BLaER1 treated with 17β-estradiol and CSF1 and Interleukin-3, amounts not matched to agents 10 nM and 100 nM (cell line): ENCODE results near the gene CCL24.
A peak's percentile ranks its signal among the peaks of the same experiment; 100 is the strongest.
"Not testable (repeated sequence)": the region's sequence is repeated elsewhere in the genome, so short reads cannot be mapped to it uniquely, and the experiment has no call there.

Experiments used
- H3K27ac ChIP-seq, 11 experiments: shearing (Covaris generic); formaldehyde crosslinking; 2 replicates each; pipeline ENCODE4 v1.8.1; 2022
- H3K27me3 ChIP-seq, 11 experiments: shearing (Covaris generic); formaldehyde crosslinking; 2 replicates each; pipeline ENCODE4 v1.8.1; 2022
- H3K36me3 ChIP-seq, 11 experiments: shearing (Covaris generic); formaldehyde crosslinking; 2 replicates each; pipeline ENCODE4 v1.8.1; 2022
- H3K4me1 ChIP-seq, 10 experiments: shearing (Covaris generic); formaldehyde crosslinking; 2 replicates each; pipeline ENCODE4 v1.8.1; 2022
- H3K4me2 ChIP-seq, 11 experiments: shearing (Covaris generic); formaldehyde crosslinking; 2 replicates each; pipeline ENCODE4 v1.8.1; 2022
- H3K4me3 ChIP-seq, 10 experiments: shearing (Covaris generic); formaldehyde crosslinking; 2 replicates each; pipeline ENCODE4 v1.8.1; 2022
- H3K9ac ChIP-seq, 11 experiments: shearing (Covaris generic); formaldehyde crosslinking; 2 replicates each; pipeline ENCODE4 v1.8.1; 2022
- H3K9me3 ChIP-seq, 11 experiments: shearing (Covaris generic); formaldehyde crosslinking; replicated peaks in 1 of 11; 2 replicates each; pipeline ENCODE4 v1.8.1; 2022
- H4K20me1 ChIP-seq, 11 experiments: shearing (Covaris generic); formaldehyde crosslinking; 2 replicates each; pipeline ENCODE4 v1.8.1; 2022
- Cebpa-rat ChIP-seq, 11 experiments: shearing (Covaris generic); IDR thresholded peaks; 2 replicates each; pipeline ENCODE4 v1.8.1; 2022

Gene CCL24

GRCh38 chr7:75789361-75789924 is 24.2 kb downstream of the CCL24 start:
- H3K36me3 ChIP-seq, result no peaks in the 10 kb centered on the region
- H3K9ac ChIP-seq, result no peak overlapping the region
- no peaks in the 10 kb centered on the region for H3K9me3 ChIP-seq
- H4K20me1 ChIP-seq, result no peaks in the 10 kb centered on the region
- H3K27me3 ChIP-seq, result no peaks in the 10 kb centered on the region
- H3K4me1 ChIP-seq, result peaks cover 0 to 22% (median 7%) of the 10 kb centered on the region in 10 experiments; a peak in 14 of 20 replicates
- H3K27ac ChIP-seq, result no peak overlapping the region
- TF ChIP-seq Cebpa-rat (IDR thresholded peaks at IDR 0.05), result no peak
- no peak overlapping the region for H3K4me2 ChIP-seq
- no peak overlapping the region for H3K4me3 ChIP-seq

DNA sequence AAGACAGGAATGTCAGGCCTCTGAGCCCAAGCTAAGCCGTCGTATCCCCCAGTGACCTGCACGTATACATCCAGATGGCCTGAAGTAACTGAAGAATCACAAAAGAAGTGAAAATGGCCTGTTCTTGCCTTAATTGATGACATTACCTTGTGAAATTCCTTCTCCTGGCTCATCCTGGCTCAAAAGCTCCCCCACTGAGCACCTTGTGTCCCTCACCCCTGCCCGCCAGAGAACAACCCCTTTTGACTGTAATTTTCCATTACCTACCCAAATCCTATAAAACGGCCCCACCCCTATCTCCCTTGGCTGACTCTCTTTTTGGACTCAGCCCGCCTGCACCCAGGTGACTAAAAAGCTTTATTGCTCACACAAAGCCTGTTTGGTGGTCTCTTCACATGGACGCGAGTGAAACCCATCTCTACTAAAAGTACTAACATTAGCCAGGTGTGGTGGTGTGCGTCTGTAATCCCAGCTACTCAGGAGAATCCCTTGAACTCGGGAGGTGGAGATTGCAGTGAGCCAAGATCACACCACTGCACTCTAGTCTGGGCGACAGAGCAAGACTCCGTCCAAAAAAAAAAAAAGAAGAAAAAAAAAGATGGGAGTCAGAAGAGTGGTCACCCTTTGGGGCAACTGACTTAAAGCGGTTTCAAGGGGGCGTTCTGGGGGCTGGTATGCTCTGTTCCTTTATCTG is 25.3 kb downstream of the CCL24 start:
- H3K9ac ChIP-seq, result not testable (repeated sequence)

DNA sequence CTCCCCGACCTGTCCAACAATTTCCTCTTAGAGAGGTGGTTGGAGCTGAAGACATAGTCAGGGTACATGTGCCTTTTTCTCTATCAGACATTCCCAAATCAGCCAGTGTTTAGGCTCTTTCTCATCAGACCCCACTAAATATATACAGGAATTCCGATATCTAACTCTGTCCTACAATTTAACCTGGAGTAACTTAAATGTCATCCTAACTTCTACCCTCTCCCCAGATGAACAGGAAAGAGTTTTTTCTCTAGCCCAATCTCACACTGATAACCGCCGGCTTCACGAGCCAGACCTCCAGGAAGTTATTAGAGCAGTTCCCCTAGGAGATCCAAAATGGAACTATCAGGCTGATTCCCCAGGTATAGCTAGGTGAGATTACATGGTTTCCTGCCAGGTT is 30.5 kb downstream of the CCL24 start:
- not testable (repeated sequence) for H3K4me1 ChIP-seq, H3K4me3 ChIP-seq, H3K4me2 ChIP-seq, H3K36me3 ChIP-seq, H3K27me3 ChIP-seq, H4K20me1 ChIP-seq, H3K9ac ChIP-seq, H3K27ac ChIP-seq
- H3K9me3 ChIP-seq, result peaks cover 0 to 24% (median 11%) of the 10 kb centered on the region in 11 experiments; a peak in 16 of 22 replicates

More for the DNA sequence above, 25.3 kb downstream of the CCL24 start:
- not testable (repeated sequence) for H3K4me2 ChIP-seq, H3K4me3 ChIP-seq, H3K9me3 ChIP-seq, H3K27me3 ChIP-seq, H3K36me3 ChIP-seq, H3K27ac ChIP-seq, H4K20me1 ChIP-seq
- peaks cover 0 to 12% (median 0%) of the 10 kb centered on the region in 10 experiments; a peak in 7 of 20 replicates for H3K4me1 ChIP-seq

DNA sequence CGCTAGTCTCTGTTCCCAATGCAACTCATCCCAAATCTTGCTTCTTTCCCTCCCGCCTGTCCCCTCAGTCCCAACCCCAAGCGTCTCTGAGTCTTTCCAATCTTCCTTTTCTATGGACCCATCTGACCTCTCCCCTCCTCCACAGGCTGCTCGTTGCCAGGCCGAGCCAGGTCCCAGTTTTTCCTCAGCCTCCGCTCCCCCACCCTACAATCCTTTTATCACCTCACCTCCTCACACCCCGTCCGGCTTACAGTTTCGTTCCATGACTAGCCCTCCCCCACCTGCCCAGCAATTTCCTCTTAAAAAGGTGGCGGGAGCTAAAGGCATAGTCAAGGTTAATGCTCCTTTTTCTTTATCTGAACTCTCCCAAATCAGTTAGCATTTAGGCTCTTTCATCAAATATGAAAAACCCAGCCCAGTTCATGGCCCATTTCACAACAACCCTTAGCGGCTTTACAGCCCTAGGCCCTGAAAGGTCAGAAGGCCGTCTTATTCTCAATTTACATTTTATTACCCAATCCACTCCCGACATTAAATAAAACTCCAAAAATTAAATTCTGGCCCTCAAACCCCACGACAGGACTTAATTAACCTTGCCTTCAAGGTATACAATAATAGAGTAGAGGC is 32.8 kb downstream of the CCL24 start:
- not testable (repeated sequence) for H3K27ac ChIP-seq, H3K4me3 ChIP-seq, H4K20me1 ChIP-seq, H3K4me2 ChIP-seq, H3K36me3 ChIP-seq, H3K9ac ChIP-seq, H3K27me3 ChIP-seq
- Histone ChIP-seq H3K9me3 (peaks cover 0 to 36% (median 17%) of the 10 kb centered on the region in 11 experiments; a peak in 18 of 22 replicates), H3K4me1 (peaks cover 10 to 22% (median 17%) of the 10 kb centered on the region in 10 experiments)

GRCh38 chr7:75779516-75779915 is 34.1 kb downstream of the CCL24 start:
- H3K9ac ChIP-seq, H3K36me3 ChIP-seq, H3K27me3 ChIP-seq, H4K20me1 ChIP-seq, H3K4me3 ChIP-seq, H3K4me2 ChIP-seq, H3K27ac ChIP-seq: not testable (repeated sequence)
- Histone ChIP-seq H3K9me3 (peaks cover 0 to 41% (median 20%) of the 10 kb centered on the region in 11 experiments; a peak in 18 of 22 replicates), H3K4me1 (peaks cover 16 to 34% (median 24%) of the 10 kb centered on the region in 10 experiments)

GRCh38 chr7:75779035-75779434 is 34.6 kb downstream of the CCL24 start:
- not testable (repeated sequence) for H3K9ac ChIP-seq, H3K36me3 ChIP-seq, H3K4me2 ChIP-seq, H3K27ac ChIP-seq, H3K4me3 ChIP-seq, H4K20me1 ChIP-seq, H3K27me3 ChIP-seq
- peaks cover 16 to 38% (median 24%) of the 10 kb centered on the region in 10 experiments for H3K4me1 ChIP-seq
- peaks cover 0 to 41% (median 20%) of the 10 kb centered on the region in 11 experiments; a peak in 18 of 22 replicates for H3K9me3 ChIP-seq

DNA sequence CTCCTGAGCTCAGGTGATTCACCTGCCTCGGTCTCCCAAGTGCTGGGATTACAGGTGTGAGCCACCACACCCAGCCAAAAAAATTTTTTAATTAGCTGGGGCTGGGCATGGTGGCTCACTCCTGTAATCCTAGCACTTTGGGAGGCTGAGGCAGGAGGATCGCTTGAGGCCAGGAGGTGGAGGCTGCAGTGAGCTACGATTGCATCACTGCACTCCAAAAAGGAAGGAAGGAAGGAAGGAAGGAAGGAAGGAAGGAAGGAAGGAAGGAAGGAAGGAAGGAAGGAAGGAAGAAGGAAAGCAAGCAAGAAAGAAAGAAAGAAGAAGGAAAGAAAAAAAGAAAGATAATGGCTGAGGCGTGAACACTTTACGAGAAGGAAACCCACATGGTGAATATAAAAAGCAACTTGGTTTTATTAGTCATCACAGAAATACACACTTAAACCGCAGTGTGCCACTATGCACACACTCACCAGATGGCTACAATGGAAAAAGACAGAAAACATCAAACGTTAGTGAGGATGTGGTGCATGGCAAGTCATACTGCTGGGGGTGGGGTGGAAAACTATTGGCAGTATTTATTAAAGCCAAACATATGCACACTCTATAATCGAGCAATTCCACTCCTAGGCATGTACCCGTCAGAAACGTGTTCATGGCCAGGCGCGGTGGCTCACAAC is 37.2 kb downstream of the CCL24 start:
- peak overlapping the region in 10 of 11 experiments; percentile 27 to 76 (median 64); a peak in 19 of 22 replicates for H3K27ac ChIP-seq
- peaks cover 24 to 64% (median 41%) of the 10 kb centered on the region in 10 experiments for H3K4me1 ChIP-seq
- peak overlapping the region; percentile 37 to 75 (median 55); a peak in 21 of 22 replicates for H3K4me2 ChIP-seq
- H3K36me3 ChIP-seq, result no peaks in the 10 kb centered on the region
- TF ChIP-seq Cebpa-rat (IDR thresholded peaks at IDR 0.05), result peak in 2 of 11 experiments; percentile 24 to 53; a peak in 2 of 22 replicates
- 0 out of 20 replicates have a peak overlapping the region, but pooled peaks of 1 of the 10 experiments have one; percentile 24 for H3K4me3 ChIP-seq
- no peaks in the 10 kb centered on the region for H4K20me1 ChIP-seq
- peaks cover 0 to 27% (median 9%) of the 10 kb centered on the region in 11 experiments; a peak in 11 of 22 replicates for H3K9me3 ChIP-seq
- no peaks in the 10 kb centered on the region for H3K27me3 ChIP-seq
- peak overlapping the region in 1 of 11 experiments; percentile 40; a peak in 2 of 22 replicates for H3K9ac ChIP-seq

- Histone ChIP-seq H3K4me1 (peaks cover 24 to 72% (median 49%) of the 10 kb centered on the region in 10 experiments), H3K9ac (peak overlapping the region in 1 of 11 experiments; percentile 33; a peak in 1 of 22 replicates), H3K9me3 (peaks cover 0 to 24% (median 9%) of the 10 kb centered on the region in 11 experiments; a peak in 8 of 22 replicates), H3K4me2 (peak overlapping the region in 3 of 11 experiments; percentile 21 to 82 (median 75); a peak in 4 of 22 replicates)
- not testable (repeated sequence) for H3K36me3 ChIP-seq, H4K20me1 ChIP-seq, H3K4me3 ChIP-seq, H3K27ac ChIP-seq, H3K27me3 ChIP-seq
Measured at GRCh38 chr7:75773958-75774357, 39.6 kb downstream of the CCL24 start.
